AG09309 (cell line): ENCODE results near the gene LIN7C.

Experiments used
- DNase-seq: peaks from one replicate; pipeline ENCODE4 v3.0.0-alpha.2; 2010; ENCODE audit warnings: low read depth
- H3K4me3 ChIP-seq: 2 replicates; pipeline ENCODE4 v1.5.1; 2011; ENCODE audit warnings: mild to moderate bottlenecking, low read depth, low read length, moderate library complexity; ENCODE audit not compliant: control insufficient read depth
- CTCF ChIP-seq: IDR thresholded peaks from 2 replicates; pipeline ENCODE4 v1.5.1; 2011; ENCODE audit warnings: mild to moderate bottlenecking, low read depth, low read length, inconsistent platforms; ENCODE audit not compliant: insufficient read depth, control insufficient read depth; ENCODE audit errors: missing control alignments

Gene LIN7C

GRCh38 chr11:27462543-27462942, 44.0 kb downstream of the LIN7C start:
- TF ChIP-seq CTCF: no peak
- no peak overlapping the region for H3K4me3 ChIP-seq
- DNase-seq: no peak

GRCh38 chr11:27460158-27460978, 46.2 kb downstream of the LIN7C start:
- TF ChIP-seq CTCF: no peak
- no peak overlapping the region for H3K4me3 ChIP-seq
- no peak for DNase-seq

GRCh38 chr11:27459191-27459590, 47.4 kb downstream of the LIN7C start:
- DNase-seq: no peak
- H3K4me3 ChIP-seq: no peak overlapping the region
- TF ChIP-seq CTCF: no peak

GRCh38 chr11:27458182-27458581, 48.4 kb downstream of the LIN7C start:
- no peak for TF ChIP-seq CTCF
- no peak for DNase-seq
- H3K4me3 ChIP-seq: no peak overlapping the region

GRCh38 chr11:27456795-27457329, 49.7 kb downstream of the LIN7C start:
- DNase-seq: no peak
- no peak overlapping the region for H3K4me3 ChIP-seq
- TF ChIP-seq CTCF: no peak

- no peak for DNase-seq
- TF ChIP-seq CTCF: no peak
- no peak overlapping the region for H3K4me3 ChIP-seq
Observed at GRCh38 chr11:27456140-27456794, 50.3 kb downstream of the LIN7C start.
